ENCODE results near the gene MICU1. TPM values are rescaled to one million over a fixed set of nuclear protein-coding genes. Genes with fewer than 3 reads are reported as not detected.

MICU1 gene
- total and polyA plus RNA-seq, 10 of the 15 experiments (the other 5 are each of a cell fraction or from before 2014, with no cell fraction given), result 18.2 to 36.4 (median 22.2) TPM

DNA sequence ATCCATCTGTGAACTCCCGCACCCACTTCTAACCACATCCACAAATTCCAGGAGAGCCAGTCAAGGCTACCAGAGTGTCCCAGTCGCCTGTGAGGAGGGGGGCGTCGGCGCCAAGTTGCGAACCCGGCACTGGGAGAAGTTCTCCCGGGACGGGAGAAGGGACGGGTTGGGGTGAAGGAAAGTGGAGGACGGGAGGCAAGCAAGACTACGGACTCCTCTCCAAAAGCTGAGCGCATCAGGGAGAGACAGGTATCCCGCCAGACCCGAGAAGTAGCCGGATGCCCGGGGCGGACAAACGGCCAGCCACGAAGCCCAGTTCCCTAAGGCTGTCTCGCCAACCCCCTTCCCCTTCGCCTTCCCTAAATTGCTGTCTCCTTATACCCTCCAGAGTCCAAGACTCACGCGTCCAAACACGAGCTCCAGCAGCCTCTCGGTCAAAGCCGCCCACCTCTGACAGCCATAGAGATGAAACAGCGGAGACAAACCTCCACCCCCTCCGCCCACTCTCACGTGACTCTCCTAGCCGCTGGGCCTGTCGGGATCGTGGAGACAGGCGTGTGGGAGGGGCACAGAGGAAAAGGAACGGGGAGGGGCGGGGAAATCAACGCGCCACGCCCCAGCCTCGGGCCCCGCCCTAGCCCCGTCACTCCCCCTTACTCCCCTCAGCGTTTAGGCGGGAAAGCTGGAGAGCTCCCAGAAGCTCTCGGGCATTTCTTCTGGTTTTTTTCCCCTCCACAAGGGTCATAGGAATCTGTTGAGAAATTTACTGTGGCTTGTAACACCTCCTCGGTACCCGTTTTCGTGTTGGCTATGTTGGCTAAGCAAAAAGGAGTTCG, at the start of gene MICU1 (continued):
- TF ChIP-seq, protein P1, sequence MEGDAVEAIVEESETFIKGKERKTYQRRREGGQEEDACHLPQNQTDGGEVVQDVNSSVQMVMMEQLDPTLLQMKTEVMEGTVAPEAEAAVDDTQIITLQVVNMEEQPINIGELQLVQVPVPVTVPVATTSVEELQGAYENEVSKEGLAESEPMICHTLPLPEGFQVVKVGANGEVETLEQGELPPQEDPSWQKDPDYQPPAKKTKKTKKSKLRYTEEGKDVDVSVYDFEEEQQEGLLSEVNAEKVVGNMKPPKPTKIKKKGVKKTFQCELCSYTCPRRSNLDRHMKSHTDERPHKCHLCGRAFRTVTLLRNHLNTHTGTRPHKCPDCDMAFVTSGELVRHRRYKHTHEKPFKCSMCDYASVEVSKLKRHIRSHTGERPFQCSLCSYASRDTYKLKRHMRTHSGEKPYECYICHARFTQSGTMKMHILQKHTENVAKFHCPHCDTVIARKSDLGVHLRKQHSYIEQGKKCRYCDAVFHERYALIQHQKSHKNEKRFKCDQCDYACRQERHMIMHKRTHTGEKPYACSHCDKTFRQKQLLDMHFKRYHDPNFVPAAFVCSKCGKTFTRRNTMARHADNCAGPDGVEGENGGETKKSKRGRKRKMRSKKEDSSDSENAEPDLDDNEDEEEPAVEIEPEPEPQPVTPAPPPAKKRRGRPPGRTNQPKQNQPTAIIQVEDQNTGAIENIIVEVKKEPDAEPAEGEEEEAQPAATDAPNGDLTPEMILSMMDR (IDR thresholded peaks at IDR 0.05 in 2 of 3, conservative IDR thresholded peaks at IDR 0.05 in 1 of 3; ENCODE audit: control insufficient read depth in 2 of 3, extremely low read depth in 1 of 3, insufficient read depth in 1 of 3, low read depth in 3 of 3, low read length in 3 of 3), result no peak
- TF ChIP-seq SKIL (IDR thresholded peaks at IDR 0.05; ENCODE audit: low read depth, poor library complexity, severe bottlenecking) (no peak), CREB1 (IDR thresholded peaks at IDR 0.05; ENCODE audit: low read depth) (0 out of 2 replicates have a peak, but pooled peaks have one; percentile 60), RUNX3 (IDR thresholded peaks at IDR 0.05; ENCODE audit: low read length) (peak; percentile 34), IKZF1 (conservative IDR thresholded peaks at IDR 0.05) (peak; percentile 86), E2F4 (IDR thresholded peaks at IDR 0.05; ENCODE audit: low read depth, low read length) (no peak), ATF3 (IDR thresholded peaks at IDR 0.05; ENCODE audit: borderline replicate concordance, extremely low read depth, low read depth, low read length) (peak; percentile 62; the same call in 1 of the 2 replicates), EGR1 (IDR thresholded peaks at IDR 0.05; ENCODE audit: borderline replicate concordance in 1 of 2, low read depth in 2 of 2, low read length in 2 of 2) (peak; percentile 82 to 99), SP1 (IDR thresholded peaks at IDR 0.05; ENCODE audit: low read depth, low read length) (peak; percentile 53), TAF1 (IDR thresholded peaks at IDR 0.05; ENCODE audit: borderline replicate concordance, low read depth, low read length) (peak; percentile 63; the same call in 1 of the 2 replicates), RAD51 (IDR thresholded peaks at IDR 0.05) (peak; percentile 93), CBFB (IDR thresholded peaks at IDR 0.05; ENCODE audit: low read depth) (peak; percentile 61; the same call in 1 of the 2 replicates), NBN (IDR thresholded peaks at IDR 0.05) (peak; percentile 88; the same call in 1 of the 2 replicates), USF2 (IDR thresholded peaks at IDR 0.05; ENCODE audit: borderline replicate concordance, low read depth, low read length) (peak; percentile 80), MEF2B (IDR thresholded peaks at IDR 0.05; ENCODE audit: partially characterized antibody, poor library complexity, severe bottlenecking) (peak; percentile 63), YY1 (IDR thresholded peaks at IDR 0.05; ENCODE audit: low read depth, low read length) (peak; percentile 85), HDGF (IDR thresholded peaks at IDR 0.05) (peak; percentile 80; the same call in 1 of the 2 replicates), POU2F2 (IDR thresholded peaks at IDR 0.05; ENCODE audit: borderline replicate concordance, low read depth, low read length) (peak; percentile 73; the same call in 1 of the 3 replicates)
- TF ChIP-seq, protein P2, sequence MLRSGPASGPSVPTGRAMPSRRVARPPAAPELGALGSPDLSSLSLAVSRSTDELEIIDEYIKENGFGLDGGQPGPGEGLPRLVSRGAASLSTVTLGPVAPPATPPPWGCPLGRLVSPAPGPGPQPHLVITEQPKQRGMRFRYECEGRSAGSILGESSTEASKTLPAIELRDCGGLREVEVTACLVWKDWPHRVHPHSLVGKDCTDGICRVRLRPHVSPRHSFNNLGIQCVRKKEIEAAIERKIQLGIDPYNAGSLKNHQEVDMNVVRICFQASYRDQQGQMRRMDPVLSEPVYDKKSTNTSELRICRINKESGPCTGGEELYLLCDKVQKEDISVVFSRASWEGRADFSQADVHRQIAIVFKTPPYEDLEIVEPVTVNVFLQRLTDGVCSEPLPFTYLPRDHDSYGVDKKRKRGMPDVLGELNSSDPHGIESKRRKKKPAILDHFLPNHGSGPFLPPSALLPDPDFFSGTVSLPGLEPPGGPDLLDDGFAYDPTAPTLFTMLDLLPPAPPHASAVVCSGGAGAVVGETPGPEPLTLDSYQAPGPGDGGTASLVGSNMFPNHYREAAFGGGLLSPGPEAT (IDR thresholded peaks at IDR 0.05; ENCODE audit: low read depth), result peak; percentile 87

All from GM12878 (cell line).